HepG2 (cell line): ENCODE measurements around the gene IVD. TPM values are rescaled to one million over a fixed set of nuclear protein-coding genes. Genes with fewer than 3 reads are reported as not detected.
A peak's percentile ranks its signal among the peaks of the same experiment; 100 is the strongest.

Experiments used
- ATF7-NPFF ChIP-seq: sonication (generic); formaldehyde crosslinking; IDR thresholded peaks from 2 replicates; pipeline ENCODE4 v1.8.1; 2023; ENCODE audit warnings: mild to moderate bottlenecking, low read depth, missing genetic modification reagents, moderate library complexity
- DMAP1 ChIP-seq: IDR thresholded peaks from 2 replicates; pipeline ENCODE4 v1.6.1; 2016
- DPF2 ChIP-seq: sonication (generic); formaldehyde crosslinking; IDR thresholded peaks from 2 replicates; pipeline ENCODE4 v1.4.0; 2020; ENCODE audit warnings: mild to moderate bottlenecking, low read depth, missing genetic modification reagents, borderline replicate concordance
- FOXP1 ChIP-seq, 2 experiments: fragments of 450-650 bp in 1 of 2; IDR thresholded peaks; 2 replicates each; pipeline ENCODE4 v1.6.1; 2017 to 2018; ENCODE audit warnings: antibody characterized with exemption in 1 of 2
- GFI1 ChIP-seq: sonication (generic); formaldehyde crosslinking; IDR thresholded peaks from 2 replicates; pipeline ENCODE4 v1.5.0; 2020; ENCODE audit warnings: missing genetic modification reagents, mild to moderate bottlenecking, borderline replicate concordance
- HNF4A ChIP-seq: sonication (generic); formaldehyde crosslinking; IDR thresholded peaks from 2 replicates; pipeline ENCODE4 v1.4.0; 2020; ENCODE audit warnings: missing genetic modification reagents
- JARID2 ChIP-seq: sonication (generic); formaldehyde crosslinking; IDR thresholded peaks from 2 replicates; pipeline ENCODE4 v1.8.1; 2023; ENCODE audit warnings: missing genetic modification reagents, inconsistent platforms; ENCODE audit not compliant: insufficient replicate concordance
- KDM2A ChIP-seq: sonication (generic); formaldehyde crosslinking; IDR thresholded peaks from 2 replicates; pipeline ENCODE4 v1.4.0; 2020; ENCODE audit warnings: low read depth, missing genetic modification reagents, borderline replicate concordance
- MAF1 ChIP-seq: sonication (generic); formaldehyde crosslinking; IDR thresholded peaks from 2 replicates; pipeline ENCODE4 v1.5.0; 2020; ENCODE audit warnings: missing genetic modification reagents, borderline replicate concordance
- NFE2L1 ChIP-seq: sonication (generic); formaldehyde crosslinking; IDR thresholded peaks from 2 replicates; pipeline ENCODE4 v1.4.0; 2020; ENCODE audit warnings: missing genetic modification reagents, mild to moderate bottlenecking, borderline replicate concordance
- PAF1 ChIP-seq: IDR thresholded peaks from 2 replicates; pipeline ENCODE4 v1.6.1; 2016; ENCODE audit warnings: missing genetic modification reagents, missing compliant biosample characterization
- RARG ChIP-seq: sonication (generic); formaldehyde crosslinking; IDR thresholded peaks from 2 replicates; pipeline ENCODE4 v1.4.0; 2020; ENCODE audit warnings: low read depth, mild to moderate bottlenecking, missing genetic modification reagents
- STAT6 ChIP-seq: sonication (generic); formaldehyde crosslinking; IDR thresholded peaks from 2 replicates; pipeline ENCODE4 v1.4.0; 2020; ENCODE audit warnings: missing genetic modification reagents, mild to moderate bottlenecking, borderline replicate concordance
- YY1 ChIP-seq: IDR thresholded peaks from 2 replicates; pipeline ENCODE4 v1.6.1; 2011; ENCODE audit warnings: low read length, low read depth, moderate library complexity, mild to moderate bottlenecking; ENCODE audit not compliant: insufficient read depth, insufficient replicate concordance
- ZFP90 ChIP-seq: sonication (generic); formaldehyde crosslinking; IDR thresholded peaks from 2 replicates; pipeline ENCODE4 v1.8.0; 2022; ENCODE audit warnings: missing genetic modification reagents, mild to moderate bottlenecking, inconsistent platforms, borderline replicate concordance
- ZFX ChIP-seq: sonication (generic); formaldehyde crosslinking; IDR thresholded peaks from 2 replicates; pipeline ENCODE4 v1.4.0; 2020; ENCODE audit warnings: mild to moderate bottlenecking, low read depth, missing genetic modification reagents, moderate library complexity
- ZNF205 ChIP-seq: IDR thresholded peaks from 2 replicates; pipeline ENCODE4 v1.6.1; 2018; ENCODE audit warnings: missing biosample characterization, missing genetic modification reagents
- ZNF577 ChIP-seq: sonication (generic); formaldehyde crosslinking; IDR thresholded peaks from 2 replicates; pipeline ENCODE4 v1.4.0; 2020; ENCODE audit warnings: mild to moderate bottlenecking, low read depth, missing genetic modification reagents, borderline replicate concordance
- polyA plus RNA-seq, 8 experiments: library from polyadenylated mRNA; depleted of rRNA in 3 of 8; stranded (reverse) in 7 of 8; unstranded in 1 of 8; fragments of >200 nt; fragmentation: Illumina TruSeq in 4 of 8; extraction: Trizol in 4 of 8; gene quantifications; 2 replicates each; pipeline versions ENCODE4 v1.2.1 to v1.2.3, GENCODE V29; 2011 to 2016; ENCODE audit warnings: low read depth in 4 of 8, missing spikeins in 1 of 8, mixed read lengths in 1 of 8; ENCODE audit not compliant: insufficient read depth in 1 of 8
- total RNA-seq, 5 experiments: library from RNA; depleted of rRNA; stranded (reverse); fragments of >200 nt; fragmentation: Illumina TruSeq; extraction: Trizol; gene quantifications; 2 replicates each; pipeline ENCODE4 v1.2.3, GENCODE V29; 2016; ENCODE audit warnings: low read depth in 1 of 5
- TF ChIP-seq, protein P1 (sequence below): sonication (generic); formaldehyde crosslinking; IDR thresholded peaks from 2 replicates; pipeline ENCODE4 v1.5.1; 2020; ENCODE audit warnings: mild to moderate bottlenecking, missing genetic modification reagents, moderate library complexity
- TF ChIP-seq, protein P2 (sequence below): sonication (generic); formaldehyde crosslinking; IDR thresholded peaks from 2 replicates; pipeline ENCODE4 v1.4.0; 2020; ENCODE audit warnings: missing genetic modification reagents

IVD gene
- total and polyA plus RNA-seq, 2 of the 13 experiments (the other 11 are each of a cell fraction or from before 2014, with no cell fraction given), result 48.0 to 53.9 TPM

- TF ChIP-seq, protein P1, sequence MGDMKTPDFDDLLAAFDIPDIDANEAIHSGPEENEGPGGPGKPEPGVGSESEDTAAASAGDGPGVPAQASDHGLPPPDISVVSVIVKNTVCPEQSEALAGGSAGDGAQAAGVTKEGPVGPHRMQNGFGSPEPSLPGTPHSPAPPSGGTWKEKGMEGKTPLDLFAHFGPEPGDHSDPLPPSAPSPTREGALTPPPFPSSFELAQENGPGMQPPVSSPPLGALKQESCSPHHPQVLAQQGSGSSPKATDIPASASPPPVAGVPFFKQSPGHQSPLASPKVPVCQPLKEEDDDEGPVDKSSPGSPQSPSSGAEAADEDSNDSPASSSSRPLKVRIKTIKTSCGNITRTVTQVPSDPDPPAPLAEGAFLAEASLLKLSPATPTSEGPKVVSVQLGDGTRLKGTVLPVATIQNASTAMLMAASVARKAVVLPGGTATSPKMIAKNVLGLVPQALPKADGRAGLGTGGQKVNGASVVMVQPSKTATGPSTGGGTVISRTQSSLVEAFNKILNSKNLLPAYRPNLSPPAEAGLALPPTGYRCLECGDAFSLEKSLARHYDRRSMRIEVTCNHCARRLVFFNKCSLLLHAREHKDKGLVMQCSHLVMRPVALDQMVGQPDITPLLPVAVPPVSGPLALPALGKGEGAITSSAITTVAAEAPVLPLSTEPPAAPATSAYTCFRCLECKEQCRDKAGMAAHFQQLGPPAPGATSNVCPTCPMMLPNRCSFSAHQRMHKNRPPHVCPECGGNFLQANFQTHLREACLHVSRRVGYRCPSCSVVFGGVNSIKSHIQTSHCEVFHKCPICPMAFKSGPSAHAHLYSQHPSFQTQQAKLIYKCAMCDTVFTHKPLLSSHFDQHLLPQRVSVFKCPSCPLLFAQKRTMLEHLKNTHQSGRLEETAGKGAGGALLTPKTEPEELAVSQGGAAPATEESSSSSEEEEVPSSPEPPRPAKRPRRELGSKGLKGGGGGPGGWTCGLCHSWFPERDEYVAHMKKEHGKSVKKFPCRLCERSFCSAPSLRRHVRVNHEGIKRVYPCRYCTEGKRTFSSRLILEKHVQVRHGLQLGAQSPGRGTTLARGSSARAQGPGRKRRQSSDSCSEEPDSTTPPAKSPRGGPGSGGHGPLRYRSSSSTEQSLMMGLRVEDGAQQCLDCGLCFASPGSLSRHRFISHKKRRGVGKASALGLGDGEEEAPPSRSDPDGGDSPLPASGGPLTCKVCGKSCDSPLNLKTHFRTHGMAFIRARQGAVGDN (CRISPR knock-in tag), result peak; percentile 70
- no peak for TF ChIP-seq GFI1 (CRISPR knock-in tag)
- peak; percentile 19 for TF ChIP-seq YY1
- no peak for TF ChIP-seq ZNF577 (CRISPR knock-in tag)
- no peak for TF ChIP-seq ZNF205 (CRISPR knock-in tag)
- TF ChIP-seq ATF7-NPFF (CRISPR knock-in tag), result no peak; the same call in 1 of the 2 replicates
- no peak for TF ChIP-seq RARG (CRISPR knock-in tag)
- TF ChIP-seq DMAP1 (CRISPR knock-in tag), result no peak
- TF ChIP-seq FOXP1 (IDR thresholded peaks at IDR 0.05), result no peak
- TF ChIP-seq FOXP1 (CRISPR knock-in tag; IDR thresholded peaks at IDR 0.05), result no peak
- TF ChIP-seq, protein P2, sequence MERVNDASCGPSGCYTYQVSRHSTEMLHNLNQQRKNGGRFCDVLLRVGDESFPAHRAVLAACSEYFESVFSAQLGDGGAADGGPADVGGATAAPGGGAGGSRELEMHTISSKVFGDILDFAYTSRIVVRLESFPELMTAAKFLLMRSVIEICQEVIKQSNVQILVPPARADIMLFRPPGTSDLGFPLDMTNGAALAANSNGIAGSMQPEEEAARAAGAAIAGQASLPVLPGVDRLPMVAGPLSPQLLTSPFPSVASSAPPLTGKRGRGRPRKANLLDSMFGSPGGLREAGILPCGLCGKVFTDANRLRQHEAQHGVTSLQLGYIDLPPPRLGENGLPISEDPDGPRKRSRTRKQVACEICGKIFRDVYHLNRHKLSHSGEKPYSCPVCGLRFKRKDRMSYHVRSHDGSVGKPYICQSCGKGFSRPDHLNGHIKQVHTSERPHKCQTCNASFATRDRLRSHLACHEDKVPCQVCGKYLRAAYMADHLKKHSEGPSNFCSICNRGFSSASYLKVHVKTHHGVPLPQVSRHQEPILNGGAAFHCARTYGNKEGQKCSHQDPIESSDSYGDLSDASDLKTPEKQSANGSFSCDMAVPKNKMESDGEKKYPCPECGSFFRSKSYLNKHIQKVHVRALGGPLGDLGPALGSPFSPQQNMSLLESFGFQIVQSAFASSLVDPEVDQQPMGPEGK (CRISPR knock-in tag), result peak; percentile 49; the same call in 1 of the 2 replicates
- TF ChIP-seq NFE2L1 (CRISPR knock-in tag), result no peak
- TF ChIP-seq KDM2A (CRISPR knock-in tag), result peak; percentile 99
- no peak for TF ChIP-seq JARID2 (CRISPR knock-in tag)
- TF ChIP-seq PAF1 (CRISPR knock-in tag), result peak; percentile 50; the same call in 1 of the 2 replicates
- TF ChIP-seq STAT6 (CRISPR knock-in tag), result no peak
- peak; percentile 62; the same call in 1 of the 2 replicates for TF ChIP-seq HNF4A
- TF ChIP-seq DPF2 (CRISPR knock-in tag), result no peak
- TF ChIP-seq ZFX (CRISPR knock-in tag), result peak; percentile 43; the same call in 1 of the 2 replicates
- TF ChIP-seq MAF1, result no peak
- TF ChIP-seq ZFP90 (CRISPR knock-in tag), result no peak
Observed at GRCh38 chr15:40421246-40422157, 15.9 kb downstream of the IVD start (continued).
